Stimulated activated CD4-positive, alpha-beta T cell treated with anti-CD3 and anti-CD28 coated beads, Interleukin-4, amount 100 ng/mL, for 24 hours (primary cell): ENCODE measurements around the gene HAUS3.
A peak's percentile ranks its signal among the peaks of the same experiment; 100 is the strongest.
"Not testable (repeated sequence)": the region's sequence is repeated elsewhere in the genome, so short reads cannot be mapped to it uniquely, and the experiment has no call there.

Experiments used
- DNase-seq: peaks from one replicate; pipeline ENCODE4 v3.0.0-alpha.2; 2020

The HAUS3 gene

GRCh38 chr4:2251073-2251794, 9.3 kb upstream of the HAUS3 start:
- DNase-seq: no peak

- no peak for DNase-seq
These were observed 8.6 kb upstream of the HAUS3 start for GRCh38 chr4:2250357-2251072.

GRCh38 chr4:2249526-2250356, 7.8 kb upstream of the HAUS3 start:
- DNase-seq: no peak

- no peak for DNase-seq
These were observed 6.9 kb upstream of the HAUS3 start for GRCh38 chr4:2248821-2249261.

- DNase-seq: no peak
These were observed 6.3 kb upstream of the HAUS3 start for GRCh38 chr4:2248044-2248780.

GRCh38 chr4:2247128-2248043, 5.5 kb upstream of the HAUS3 start:
- no peak for DNase-seq

- DNase-seq: no peak
These were observed 4.6 kb upstream of the HAUS3 start for GRCh38 chr4:2246384-2247127.

- no peak for DNase-seq
These were observed 3.9 kb upstream of the HAUS3 start for GRCh38 chr4:2245787-2246275.

- DNase-seq: no peak
These were observed 3.3 kb upstream of the HAUS3 start for GRCh38 chr4:2245057-2245786.

GRCh38 chr4:2243681-2244380, 1.9 kb upstream of the HAUS3 start:
- no peak for DNase-seq

- no peak for DNase-seq
These were observed 918 bp downstream of the HAUS3 start for GRCh38 chr4:2241003-2241402.

- DNase-seq: no peak
These were observed 4.8 kb downstream of the HAUS3 start for GRCh38 chr4:2236944-2237666.

GRCh38 chr4:2231082-2231481, 10.8 kb downstream of the HAUS3 start:
- no peak for DNase-seq

GRCh38 chr4:2226261-2226660, 15.7 kb downstream of the HAUS3 start:
- no peak for DNase-seq

- DNase-seq: no peak
These were observed 19.1 kb downstream of the HAUS3 start for GRCh38 chr4:2222838-2223237.

- not testable (repeated sequence) for DNase-seq
These were observed 20.5 kb downstream of the HAUS3 start for GRCh38 chr4:2221378-2221777.

GRCh38 chr4:2220016-2220630, 21.8 kb downstream of the HAUS3 start:
- DNase-seq: peak; percentile 83

- DNase-seq: no peak
These were observed 22.6 kb downstream of the HAUS3 start for GRCh38 chr4:2219233-2219760.
